NCI-H1436 treated with DMSO at 0.1 percent for 48 hours (cell line): ENCODE data around the gene ARID1B.

ENCODE experiments used
- DNase-seq: peaks from one replicate; lab custom pipeline; 2025; lab: John Stamatoyannopoulos, UW

ARID1B gene

DNA sequence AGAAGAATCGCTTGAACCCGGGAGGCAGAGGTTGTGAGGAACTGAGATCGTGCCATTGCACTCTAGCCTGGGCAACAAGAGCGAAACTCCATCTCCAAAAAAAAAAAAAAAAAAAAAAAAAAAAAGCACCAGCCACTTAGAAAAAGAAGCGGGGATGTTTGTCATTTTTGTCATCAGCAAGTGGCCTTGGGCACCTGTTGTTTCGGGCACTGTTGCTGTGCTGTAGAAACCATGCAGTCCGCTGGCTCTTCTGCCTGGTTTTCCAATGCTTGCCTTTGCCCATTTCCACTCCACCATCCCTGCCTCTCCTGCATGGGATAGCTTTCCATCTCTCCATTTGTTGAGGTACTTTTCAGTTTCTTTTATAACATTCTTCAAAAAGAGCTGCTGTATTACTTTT is 129.3 kb downstream of the ARID1B start:
- DNase-seq = no peak

DNA sequence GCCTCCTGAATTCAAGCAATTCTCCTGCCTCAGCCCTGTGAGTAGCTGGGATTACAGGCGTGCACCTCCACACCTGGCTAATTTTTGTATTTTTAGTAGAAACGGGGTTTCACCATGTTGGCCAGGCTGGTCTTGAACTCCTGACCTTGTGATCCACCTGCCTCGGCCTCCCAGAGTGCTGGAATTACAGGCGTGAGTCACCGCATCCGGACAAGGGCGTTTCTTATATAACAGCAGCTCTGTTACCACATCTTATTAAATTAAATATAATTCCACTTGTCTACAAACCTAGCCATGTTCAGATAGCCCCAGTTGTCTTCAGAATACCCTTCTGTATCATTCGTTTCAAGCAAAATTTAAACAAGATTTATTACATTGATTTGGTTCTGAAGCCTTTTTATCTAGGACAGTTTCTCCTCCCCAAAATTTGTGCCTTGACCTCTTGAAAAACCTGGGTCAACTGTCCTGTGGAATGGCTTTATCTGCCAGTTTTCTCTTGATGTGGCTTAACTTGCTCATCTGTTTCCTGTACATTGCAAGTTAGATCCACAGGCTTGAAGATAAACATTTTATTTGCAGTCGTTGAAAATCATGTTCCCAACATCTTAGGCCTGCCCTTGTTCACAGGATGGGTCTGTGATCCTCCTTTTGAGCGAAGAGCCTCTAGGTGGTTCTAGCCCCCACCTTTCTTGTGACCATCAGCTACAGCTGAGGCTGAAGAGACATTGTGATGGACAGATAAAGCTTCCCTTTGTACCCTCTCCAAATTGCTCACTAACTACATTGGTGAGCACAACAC is 132.2 kb downstream of the ARID1B start:
- DNase-seq = no peak

DNA sequence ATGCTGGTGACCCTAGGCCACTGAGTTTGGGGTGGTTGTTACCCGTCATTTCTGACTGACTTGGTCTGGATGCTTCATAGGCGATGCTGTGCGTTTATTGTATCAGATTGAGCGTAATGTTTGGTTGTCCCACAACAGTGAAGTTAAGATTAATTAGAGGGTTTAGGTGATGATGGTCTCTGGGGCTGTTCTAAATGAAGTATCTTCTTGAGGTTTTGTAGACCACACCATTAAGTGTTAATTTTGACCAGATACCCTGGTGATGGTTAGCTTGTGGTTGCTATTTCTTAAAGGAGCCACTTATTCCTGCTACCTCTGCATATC is 132.8 kb downstream of the ARID1B start:
- DNase-seq = no peak

DNA sequence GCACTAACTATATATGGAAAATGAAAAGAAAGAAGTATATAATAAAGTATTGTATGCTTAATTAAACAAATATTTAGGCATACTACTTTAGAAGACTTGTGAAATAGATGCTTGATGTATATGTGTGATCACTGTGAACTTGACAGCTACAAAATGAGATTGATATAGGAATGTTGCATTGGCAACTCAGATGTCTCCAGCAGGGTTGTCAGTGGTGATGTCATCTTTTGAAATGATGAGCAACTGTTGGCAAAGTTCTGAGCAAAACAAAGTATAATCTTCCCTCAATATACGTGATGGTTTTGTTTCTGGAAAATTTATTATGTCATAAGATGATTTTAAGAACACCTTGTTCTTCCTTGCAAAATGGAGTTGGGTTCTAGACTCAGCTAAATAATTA is 133.8 kb downstream of the ARID1B start:
- no peak for DNase-seq

DNA sequence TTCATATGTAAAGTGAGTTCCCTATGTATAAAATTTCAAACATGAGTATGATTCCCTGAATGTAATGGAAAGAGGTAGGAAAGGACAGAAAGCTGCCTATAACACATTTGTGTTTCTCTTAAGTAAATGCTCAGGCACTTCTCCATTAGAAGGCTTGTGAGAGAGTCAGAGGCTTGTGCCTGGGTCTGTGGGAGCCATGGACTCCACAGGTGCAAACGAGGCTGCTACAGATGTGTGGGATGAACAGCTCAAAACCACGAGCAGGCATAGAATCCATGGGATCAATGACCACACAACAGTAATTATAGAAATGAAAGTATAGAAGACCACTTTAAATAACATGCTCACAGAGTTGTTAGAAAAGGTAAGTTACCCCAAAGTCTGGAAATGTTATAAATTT is 134.4 kb downstream of the ARID1B start:
- DNase-seq = no peak

DNA sequence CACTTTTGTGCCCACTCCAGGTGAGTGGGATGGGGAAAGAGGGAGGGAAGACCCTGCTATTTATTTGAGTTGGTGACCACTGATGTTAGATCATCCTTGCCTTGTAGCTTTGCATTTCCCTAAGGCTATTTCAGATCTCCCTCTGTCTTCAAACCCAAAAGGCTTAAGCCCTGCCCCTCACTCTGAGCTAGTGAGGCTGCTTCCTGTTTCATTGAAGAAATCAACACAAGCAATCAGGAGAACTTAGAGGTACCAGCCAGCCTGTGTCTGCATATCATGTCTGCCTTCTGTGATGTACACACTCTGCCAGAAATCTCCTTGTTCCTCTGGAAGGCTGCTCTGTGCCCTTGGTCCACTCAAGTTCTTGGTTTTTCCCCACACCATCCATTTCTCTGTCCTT is 135.3 kb downstream of the ARID1B start:
- no peak for DNase-seq

DNA sequence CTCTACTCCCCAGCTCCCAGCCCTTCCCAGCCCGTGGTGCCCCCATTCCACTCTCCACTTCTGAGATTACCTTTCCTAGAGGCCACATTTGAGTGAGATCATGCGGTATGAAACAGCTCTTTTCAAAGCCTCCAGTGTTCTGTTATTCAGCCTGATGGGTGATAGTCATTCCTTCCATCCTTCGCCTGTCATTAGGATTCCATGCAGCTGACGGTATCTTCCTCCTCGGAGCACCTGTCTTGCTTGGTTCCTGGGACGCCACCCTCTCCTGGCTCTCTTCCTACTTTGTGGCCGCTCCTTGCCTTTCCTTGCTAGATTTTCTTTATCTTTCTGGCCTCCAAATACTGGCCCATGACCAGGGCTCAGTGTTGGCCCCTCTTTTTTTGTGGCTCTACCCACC is 137.0 kb downstream of the ARID1B start:
- DNase-seq = no peak

DNA sequence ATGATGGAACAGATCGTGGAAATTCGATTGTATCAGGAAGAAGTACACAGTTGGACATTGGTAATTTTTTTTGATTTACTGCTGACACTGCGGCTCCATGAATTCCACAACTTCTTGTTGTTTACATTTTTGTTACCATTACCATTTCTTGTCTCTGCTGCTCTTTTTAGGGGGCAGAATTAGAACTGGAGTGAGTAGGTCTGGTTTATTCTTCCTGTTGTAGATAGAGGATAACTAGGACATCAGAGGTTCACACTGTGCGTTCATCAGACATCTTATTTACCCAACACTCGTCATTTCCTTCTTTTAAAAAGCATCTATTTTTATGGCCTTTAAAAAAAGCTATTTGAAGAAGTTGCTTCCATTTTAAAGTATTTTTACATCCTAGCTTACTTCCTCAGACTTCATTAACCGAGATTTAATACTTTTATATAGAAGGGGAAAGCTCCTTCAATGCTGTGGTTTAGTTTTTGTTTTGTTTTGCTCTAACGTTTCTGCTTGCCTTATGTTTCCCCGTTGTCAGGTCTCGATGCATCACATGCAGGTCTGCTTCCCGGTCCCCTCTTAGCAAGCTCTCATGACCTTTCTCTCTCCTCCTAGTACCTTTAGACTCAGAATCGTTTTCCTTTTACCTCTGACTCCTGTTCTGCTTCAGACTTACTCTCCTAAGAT is 139.1 kb downstream of the ARID1B start:
- DNase-seq = no peak

DNA sequence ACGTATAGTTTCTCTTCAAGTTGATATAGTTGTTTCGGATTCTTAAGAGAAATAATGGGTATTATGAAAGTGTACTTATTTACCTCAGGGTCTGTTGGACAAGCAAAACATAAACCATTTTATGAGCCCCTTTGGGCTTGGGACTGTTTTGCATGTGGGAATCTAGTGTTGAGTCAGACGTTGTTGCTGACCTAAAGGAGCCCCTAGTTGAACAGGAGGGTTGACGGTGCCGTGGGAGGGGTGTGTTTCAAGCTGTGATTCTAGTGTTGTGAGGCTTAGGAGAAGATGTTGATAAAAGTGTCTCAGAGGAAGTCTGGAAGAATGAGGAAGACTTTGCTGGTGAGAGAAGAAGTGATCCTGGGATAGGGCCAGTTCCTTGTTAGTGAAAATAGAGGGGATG is 140.0 kb downstream of the ARID1B start:
- no peak for DNase-seq

DNA sequence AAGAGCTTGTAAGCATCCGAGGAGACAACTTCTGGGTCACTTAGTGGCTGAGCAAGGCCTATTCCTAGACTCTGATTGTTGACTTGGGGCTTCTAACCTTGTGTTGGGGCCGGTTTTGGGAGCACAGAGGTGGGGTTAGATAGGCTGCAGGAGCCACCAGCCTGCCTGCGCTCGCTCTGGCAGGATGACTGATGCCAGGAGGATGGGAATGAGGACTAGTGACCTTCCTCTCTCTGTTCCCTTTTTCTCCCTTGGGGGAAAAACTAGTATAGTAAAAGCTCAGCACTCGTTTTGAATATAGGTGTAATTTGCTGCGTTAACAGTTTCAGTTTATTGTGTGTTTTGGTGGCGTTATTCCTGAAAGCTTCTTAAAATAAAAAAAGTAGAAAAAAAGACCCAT is 141.5 kb downstream of the ARID1B start:
- DNase-seq = no peak

DNA sequence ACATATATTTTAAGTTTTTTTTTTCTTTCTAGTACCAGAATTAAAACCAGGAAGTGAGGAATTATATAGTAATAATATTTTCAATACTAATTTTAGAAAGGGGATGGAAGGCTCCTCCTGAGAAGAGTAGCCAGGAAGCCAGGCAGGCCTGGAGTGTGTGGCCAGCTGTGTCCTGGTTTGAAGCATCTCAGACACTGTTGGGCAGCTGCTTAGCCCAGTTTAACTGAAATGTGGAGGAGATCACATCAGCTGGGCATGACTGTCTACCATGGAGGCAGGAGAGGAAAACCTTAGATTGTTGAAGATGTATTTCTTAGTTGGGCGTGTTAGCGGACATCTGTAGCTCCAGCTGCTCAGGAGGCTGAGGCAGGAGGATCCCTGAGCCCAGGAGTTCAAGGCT is 142.2 kb downstream of the ARID1B start:
- no peak for DNase-seq

DNA sequence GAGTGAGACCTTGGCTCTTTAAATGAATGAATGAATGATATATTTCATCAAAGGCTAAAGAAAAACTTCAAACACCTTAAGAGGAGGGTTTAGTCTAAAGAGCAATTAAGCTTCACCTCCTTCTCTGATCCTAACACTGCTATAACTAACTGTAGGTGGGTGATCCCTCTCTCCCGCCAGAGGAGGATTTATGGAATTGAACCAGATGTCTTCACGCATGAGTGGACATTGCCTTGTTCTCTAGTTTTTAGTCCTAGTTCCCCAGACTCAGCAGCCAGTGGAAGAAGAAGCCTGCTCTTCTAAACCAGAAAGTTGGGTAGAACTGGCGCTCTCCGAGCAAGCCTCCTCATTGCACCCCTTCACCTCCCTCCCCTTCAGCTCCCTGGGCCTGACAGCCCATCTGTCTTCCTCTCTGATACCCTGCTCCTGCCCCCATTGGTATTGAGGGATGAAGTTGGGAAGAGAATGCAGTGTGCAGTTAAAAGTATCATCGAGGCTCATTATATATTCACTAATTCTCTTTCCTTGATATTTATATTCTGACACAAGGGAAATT is 142.7 kb downstream of the ARID1B start:
- DNase-seq = no peak

DNA sequence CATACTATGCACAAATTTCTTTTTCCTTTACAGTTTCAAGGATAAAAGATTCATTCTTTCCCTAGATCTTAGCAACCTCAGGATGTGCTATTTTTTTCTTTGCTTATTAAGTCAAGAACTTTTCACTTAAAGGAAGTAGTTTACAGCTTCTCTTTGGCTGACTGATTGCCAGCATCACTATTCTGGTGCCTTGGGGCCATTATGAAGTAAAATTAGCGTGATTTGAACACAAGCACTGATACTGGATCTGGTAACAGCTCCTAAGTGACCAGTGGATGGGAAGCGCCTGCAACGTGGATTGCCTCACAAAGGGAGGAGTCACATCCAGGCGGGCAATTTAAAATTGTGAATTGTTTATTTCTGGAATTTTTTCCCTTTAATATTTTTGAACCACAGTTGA is 147.1 kb downstream of the ARID1B start:
- no peak for DNase-seq

DNA sequence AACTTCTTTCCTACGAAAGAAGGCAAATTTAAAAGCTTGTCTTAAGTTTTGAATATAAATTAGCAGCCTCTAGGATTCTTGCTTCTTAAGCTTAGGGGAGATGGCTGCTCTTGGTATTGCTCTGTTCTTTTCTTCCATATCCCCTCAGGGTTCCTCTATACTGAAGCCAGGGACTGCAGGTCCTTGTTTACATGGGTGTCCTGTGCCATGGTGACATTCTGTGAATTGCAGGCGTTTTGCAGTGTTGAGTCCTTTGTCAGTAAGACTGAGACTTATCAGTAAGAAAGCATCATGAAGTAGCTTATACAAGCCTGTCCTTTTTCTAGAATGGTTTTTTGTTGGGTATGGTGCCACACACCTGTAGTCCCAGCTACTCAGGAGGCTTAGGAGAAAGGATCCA is 147.8 kb downstream of the ARID1B start:
- DNase-seq = no peak

DNA sequence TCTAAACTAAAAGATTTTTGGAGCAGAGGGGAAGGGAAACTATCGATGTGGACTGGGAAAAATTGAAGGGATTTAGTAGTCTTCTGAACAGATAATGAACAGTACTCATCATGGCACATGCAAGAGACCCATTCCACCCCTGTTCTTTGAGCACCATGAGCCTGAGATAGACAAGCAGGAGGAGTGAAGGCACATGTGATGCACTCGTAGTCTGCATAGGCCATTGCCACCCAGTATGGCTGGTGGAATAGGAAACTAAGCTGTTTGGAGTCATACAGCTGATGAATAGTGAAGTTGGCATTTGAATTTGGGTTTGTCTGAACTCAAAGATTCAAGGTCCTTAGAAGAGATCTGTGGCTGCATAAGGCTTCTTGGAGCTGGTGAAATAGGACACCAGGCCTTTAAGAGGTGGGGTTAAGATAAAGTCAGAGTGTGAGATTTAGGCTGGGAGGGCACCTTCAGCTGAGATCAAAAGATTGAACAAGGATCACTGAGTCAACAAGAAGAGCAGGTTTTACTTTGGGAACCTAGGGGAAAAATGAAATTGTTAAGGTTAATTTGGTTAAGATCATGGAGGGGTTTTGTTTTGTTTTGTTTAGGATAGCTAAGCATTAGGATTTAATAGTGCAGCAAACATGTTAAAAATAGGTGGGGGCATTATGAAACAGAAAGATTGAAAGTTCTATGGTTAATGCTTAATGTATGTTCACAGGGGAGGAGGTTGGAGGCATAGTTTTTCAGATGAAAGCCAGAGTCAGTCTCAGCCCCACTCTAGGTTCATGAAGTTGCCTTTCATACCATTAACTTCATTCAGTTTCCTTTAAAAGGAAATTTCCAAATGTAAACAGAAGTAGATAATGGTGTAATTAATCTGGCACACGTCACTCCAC is 148.8 kb downstream of the ARID1B start:
- DNase-seq = no peak

DNA sequence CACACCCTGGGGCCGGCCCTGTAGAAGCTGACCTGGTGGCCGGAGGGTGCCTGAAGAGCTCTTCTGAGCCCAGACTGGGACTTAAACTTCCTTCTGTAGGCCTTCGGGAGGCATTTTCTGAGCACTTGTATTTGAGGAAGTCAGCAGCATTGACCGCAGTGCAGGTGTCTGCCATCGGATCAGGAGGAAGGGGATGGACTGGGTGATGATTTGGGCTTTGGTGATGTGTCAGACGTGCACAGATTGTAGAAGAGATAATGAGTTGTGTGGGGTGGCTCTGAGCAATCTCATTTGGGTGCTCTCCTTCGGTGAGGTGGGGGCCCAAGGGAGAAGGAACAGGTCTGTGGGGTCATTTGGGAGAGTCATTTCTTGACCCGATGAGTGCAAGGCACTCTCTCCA is 150.9 kb downstream of the ARID1B start:
- DNase-seq = no peak

DNA sequence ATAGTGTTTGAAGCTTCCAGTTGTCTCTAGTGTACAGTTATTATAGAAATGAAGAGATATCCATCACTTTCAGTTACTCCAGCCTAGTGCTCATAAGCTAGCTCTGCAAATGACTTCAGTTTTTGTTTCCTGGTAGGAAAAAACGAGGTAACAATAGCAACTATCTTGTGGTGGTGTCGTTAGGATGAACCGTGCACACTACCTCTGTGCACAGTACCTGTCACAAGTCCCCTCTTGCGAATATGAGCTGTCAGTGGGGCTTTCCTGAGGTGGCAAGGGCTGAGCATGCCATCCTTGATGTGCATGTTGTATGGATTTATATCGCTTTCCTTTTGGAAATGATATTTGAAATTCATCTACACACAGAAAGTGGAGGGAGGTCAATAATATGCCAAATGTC is 151.8 kb downstream of the ARID1B start:
- DNase-seq = no peak

DNA sequence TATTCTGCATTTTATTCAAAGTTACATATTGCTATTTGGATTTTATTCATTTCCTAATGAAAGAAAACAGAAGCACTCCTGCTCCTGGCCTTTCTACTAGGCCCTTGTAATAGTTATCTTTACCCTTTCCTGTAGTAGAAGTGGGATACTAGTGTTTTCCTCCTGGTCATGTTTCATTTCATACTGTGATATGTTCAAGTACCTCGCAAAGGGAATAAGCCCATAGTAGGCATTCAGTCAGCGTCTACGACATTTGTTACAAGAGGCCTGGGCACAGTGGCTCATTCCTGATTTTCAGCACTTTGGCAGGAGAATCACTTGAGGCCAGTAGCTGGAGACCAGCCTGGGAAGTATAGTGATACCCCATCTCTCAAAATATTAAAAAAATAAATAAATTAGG is 154.1 kb downstream of the ARID1B start:
- no peak for DNase-seq

DNA sequence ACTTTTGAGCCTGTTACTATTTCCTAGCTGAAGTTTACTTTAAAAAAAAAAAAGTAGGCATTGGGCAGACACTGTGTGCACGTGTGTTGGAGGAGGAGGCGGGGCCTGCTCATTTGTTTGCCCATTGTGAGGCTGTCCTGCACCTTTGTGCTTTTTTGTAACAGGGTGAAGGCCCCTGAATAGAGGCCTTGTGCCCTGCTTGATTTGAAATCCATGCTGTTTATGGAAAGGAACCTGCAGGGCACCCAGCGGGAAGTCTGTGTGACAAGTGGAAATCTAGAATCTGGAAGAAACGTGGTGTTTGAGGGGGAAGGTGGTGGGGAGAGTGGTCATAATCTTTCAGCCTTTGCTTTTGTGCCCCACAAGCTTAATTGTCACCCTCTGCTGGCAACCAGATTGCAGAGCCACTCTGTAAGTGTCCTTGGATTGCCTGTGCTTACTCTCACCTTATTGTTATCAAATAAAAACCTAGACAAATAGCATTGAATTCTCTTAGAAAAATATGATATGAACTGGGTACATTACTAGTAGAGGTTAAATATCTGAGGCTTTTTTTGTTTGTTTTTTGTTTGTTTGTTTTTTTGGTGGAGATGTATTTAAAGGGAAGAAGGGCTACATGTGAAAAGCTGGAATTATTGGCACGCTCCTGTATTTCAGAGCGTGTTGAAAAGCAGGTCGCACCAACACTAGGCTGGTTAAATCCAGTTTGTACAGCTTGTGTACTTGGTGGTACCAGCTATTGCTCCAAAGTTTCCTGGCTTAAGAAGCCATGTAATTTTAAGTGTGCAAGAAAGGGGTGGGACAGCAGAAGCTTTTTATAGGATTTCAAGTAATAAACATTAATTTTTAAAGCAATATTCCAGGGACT is 156.3 kb downstream of the ARID1B start:
- DNase-seq = no peak

DNA sequence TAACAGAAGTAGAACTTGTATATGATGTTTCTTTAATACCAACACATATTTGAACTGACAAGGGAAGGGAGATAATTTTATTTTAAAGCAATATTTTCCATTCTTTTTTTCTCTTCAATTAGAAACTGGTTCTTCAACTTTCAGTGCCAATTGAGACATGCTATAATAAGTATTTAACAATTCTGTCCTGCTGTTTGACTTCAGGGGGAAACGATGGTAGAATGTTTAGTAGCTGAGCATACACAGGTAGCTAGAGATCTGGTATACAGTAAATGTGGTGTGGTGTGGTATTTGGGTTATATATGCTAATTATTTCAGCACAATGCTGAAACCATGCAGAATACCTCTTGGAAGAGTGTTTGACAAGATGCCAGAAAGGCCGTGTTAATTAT is 156.9 kb downstream of the ARID1B start:
- DNase-seq = no peak

DNA sequence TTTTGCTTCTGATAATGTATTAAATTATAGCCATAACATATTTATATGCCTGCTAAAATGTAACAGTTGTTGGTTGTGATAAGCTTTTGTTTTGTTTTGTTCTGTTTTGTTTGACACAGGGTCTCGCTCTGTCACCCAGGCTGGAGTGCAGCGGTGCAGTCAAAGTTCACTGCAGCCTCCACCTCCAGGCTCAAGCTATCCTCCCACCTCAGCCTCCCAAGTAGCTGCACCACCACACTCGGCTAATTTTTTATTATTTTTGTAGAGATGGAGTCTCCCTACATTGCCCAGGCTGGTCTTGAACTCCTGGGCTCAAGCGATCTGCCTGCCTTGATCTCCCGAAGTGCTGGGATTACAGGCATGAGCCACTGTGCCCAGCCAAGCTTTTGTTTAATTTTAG is 157.8 kb downstream of the ARID1B start:
- DNase-seq = no peak

DNA sequence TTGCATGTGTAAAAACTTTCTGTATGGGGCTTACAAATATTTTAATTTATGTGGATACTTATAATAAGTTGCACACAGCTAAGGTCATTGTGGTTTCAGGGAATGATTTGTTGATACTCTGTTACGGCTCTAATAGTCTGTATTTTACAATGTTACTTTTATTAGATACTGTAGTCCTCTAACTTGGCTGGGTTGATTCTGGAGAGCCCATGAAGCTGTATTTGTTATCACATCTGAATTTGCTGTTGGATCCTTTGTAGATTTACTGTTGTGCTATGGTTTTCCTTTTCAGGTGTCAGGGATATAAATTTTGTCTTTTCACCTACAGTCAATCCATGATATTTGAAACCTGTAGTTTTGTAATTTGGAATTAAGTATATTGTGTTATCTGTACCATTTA is 161.0 kb downstream of the ARID1B start:
- no peak for DNase-seq
